WTC11 (cell line): Measurements from ENCODE around the gene LPCAT3. TPM values are rescaled to one million over a fixed set of nuclear protein-coding genes. Genes with fewer than 3 reads are reported as not detected.
A peak's percentile ranks its signal among the peaks of the same experiment; 100 is the strongest.

Experiments
- ATAC-seq: fragments of 200-7000 bp; cut with Tn5 transposase; 2 replicates; pipeline ENCODE4 v1.10.0; 2021; ENCODE audit warnings: mild to moderate bottlenecking, moderate library complexity
- CTCF ChIA-PET: fragments of 300-600 bp; sonication (Branson Sonifier 250); formaldehyde crosslinking; loops from one replicate; lab custom pipeline; 2021; ENCODE audit warnings: antibody characterized with exemption; lab: Charles Lee
- POLR2A ChIA-PET: fragments of 350-600 bp; sonication (Branson Sonifier 250); formaldehyde crosslinking; loops from one replicate; lab custom pipeline; 2021; ENCODE audit warnings: antibody characterized with exemption; lab: Charles Lee
- DNase-seq: peaks from one replicate; pipeline ENCODE4 v3.0.0; 2021; ENCODE audit warnings: low spot score
- H3K27ac Mint-ChIP-seq: 2 replicates; pipeline ENCODE4 v1.8.0; 2021; ENCODE audit warnings: mixed read lengths
- H3K27me3 Mint-ChIP-seq: 2 replicates; pipeline ENCODE4 v1.8.0; 2021; ENCODE audit warnings: low read depth, mild to moderate bottlenecking, moderate library complexity, mixed read lengths
- H3K36me3 Mint-ChIP-seq: 2 replicates; pipeline ENCODE4 v1.8.0; 2021; ENCODE audit warnings: mixed read lengths
- H3K4me1 Mint-ChIP-seq: 2 replicates; pipeline ENCODE4 v1.8.0; 2022; ENCODE audit warnings: mixed read lengths
- H3K4me3 Mint-ChIP-seq: 2 replicates; pipeline ENCODE4 v1.8.0; 2021; ENCODE audit warnings: mild to moderate bottlenecking, moderate library complexity, mixed read lengths
- H3K9me3 Mint-ChIP-seq: 2 replicates; pipeline ENCODE4 v1.8.0; 2021; ENCODE audit warnings: mixed read lengths
- AFF4 ChIP-seq: sonication (generic); formaldehyde crosslinking; IDR thresholded peaks from 2 replicates; pipeline ENCODE4 v1.8.1; 2023; ENCODE audit warnings: mild to moderate bottlenecking, missing genetic modification reagents, borderline replicate concordance
- ATF1 ChIP-seq: sonication (generic); formaldehyde crosslinking; IDR thresholded peaks from 2 replicates; pipeline ENCODE4 v1.8.1; 2023; ENCODE audit warnings: mild to moderate bottlenecking, moderate library complexity, missing genetic modification reagents
- CTCF ChIP-seq: fragments of 200-600 bp; IDR thresholded peaks from 2 replicates; pipeline ENCODE4 v1.8.0; 2022; ENCODE audit warnings: antibody characterized with exemption
- E2F1 ChIP-seq: sonication (generic); formaldehyde crosslinking; IDR thresholded peaks from 2 replicates; pipeline ENCODE4 v1.8.0; 2022; ENCODE audit warnings: mild to moderate bottlenecking, missing genetic modification reagents
- ESRRA ChIP-seq: sonication (generic); formaldehyde crosslinking; IDR thresholded peaks from 2 replicates; pipeline ENCODE4 v1.8.1; 2022; ENCODE audit warnings: mild to moderate bottlenecking, missing genetic modification reagents, borderline replicate concordance
- FOXK1 ChIP-seq: sonication (generic); formaldehyde crosslinking; IDR thresholded peaks from 2 replicates; pipeline ENCODE4 v1.8.0; 2022; ENCODE audit warnings: mild to moderate bottlenecking, moderate library complexity, missing genetic modification reagents
- GABPB1 ChIP-seq: sonication (generic); formaldehyde crosslinking; IDR thresholded peaks from 2 replicates; pipeline ENCODE4 v1.8.1; 2023; ENCODE audit warnings: mild to moderate bottlenecking, missing genetic modification reagents
- IRF1 ChIP-seq: sonication (generic); formaldehyde crosslinking; IDR thresholded peaks from 2 replicates; pipeline ENCODE4 v1.8.0; 2023; ENCODE audit warnings: missing genetic modification reagents
- NR1H2 ChIP-seq: sonication (generic); formaldehyde crosslinking; IDR thresholded peaks from 2 replicates; pipeline ENCODE4 v1.9.0; 2021; ENCODE audit warnings: mild to moderate bottlenecking, moderate library complexity, missing genetic modification reagents
- NR2C2 ChIP-seq: sonication (generic); formaldehyde crosslinking; IDR thresholded peaks from 2 replicates; pipeline ENCODE4 v1.8.0; 2022; ENCODE audit warnings: mild to moderate bottlenecking, missing genetic modification reagents
- RORB ChIP-seq: fragments of 250-450 bp; sonication (Bioruptor Pico); IDR thresholded peaks from 2 replicates; pipeline ENCODE4 v1.9.0; 2021; ENCODE audit warnings: mild to moderate bottlenecking
- SMAD4 ChIP-seq: sonication (generic); formaldehyde crosslinking; IDR thresholded peaks from 2 replicates; pipeline ENCODE4 v1.8.0; 2022; ENCODE audit warnings: mild to moderate bottlenecking, missing genetic modification reagents
- SOX15 ChIP-seq: fragments of 250-450 bp; sonication (Bioruptor Pico); IDR thresholded peaks from 2 replicates; pipeline ENCODE4 v1.9.0; 2021; ENCODE audit warnings: mild to moderate bottlenecking
- SP1 ChIP-seq: sonication (generic); formaldehyde crosslinking; conservative IDR thresholded peaks from 2 replicates; pipeline ENCODE4 v1.8.1; 2022; ENCODE audit warnings: missing genetic modification reagents
- TP53 ChIP-seq: sonication (generic); formaldehyde crosslinking; IDR thresholded peaks from 2 replicates; pipeline ENCODE4 v1.8.1; 2023; ENCODE audit warnings: mild to moderate bottlenecking, missing genetic modification reagents
- USF1 ChIP-seq: sonication (generic); formaldehyde crosslinking; IDR thresholded peaks from 2 replicates; pipeline ENCODE4 v1.8.0; 2022; ENCODE audit warnings: mild to moderate bottlenecking, missing genetic modification reagents
- ZNF232 ChIP-seq: sonication (generic); formaldehyde crosslinking; IDR thresholded peaks from 2 replicates; pipeline ENCODE4 v1.8.0; 2022; ENCODE audit warnings: mild to moderate bottlenecking, missing genetic modification reagents
- ZNF671 ChIP-seq: fragments of 250-450 bp; sonication (Bioruptor Pico); IDR thresholded peaks from 2 replicates; pipeline ENCODE4 v1.8.0; 2021; ENCODE audit warnings: mild to moderate bottlenecking
- total RNA-seq: library from RNA; stranded (reverse); gene quantifications from 3 replicates; pipeline ENCODE4 v1.2.3, GENCODE V29; 2021
- TF ChIP-seq, protein P1 (sequence below): sonication (generic); formaldehyde crosslinking; IDR thresholded peaks from 2 replicates; pipeline ENCODE4 v1.8.1; 2022; ENCODE audit warnings: missing genetic modification reagents, borderline replicate concordance
- TF ChIP-seq, protein P2 (sequence below): sonication (generic); formaldehyde crosslinking; IDR thresholded peaks from 2 replicates; pipeline ENCODE4 v1.8.0; 2022; ENCODE audit warnings: missing genetic modification reagents

The LPCAT3 gene
- total RNA-seq, 1 experiment from 2014 or later, result 40.0 TPM

- CTCF ChIA-PET, result interaction anchor here (1.0 to 2.7 kb wide), 7 partner anchors 9 to 156 kb away, joined by 3 to 12 read pairs (median 4); partner anchors contain the start of gene SPSB2
- no peaks in the 10 kb centered on the region for H3K9me3 Mint-ChIP-seq
- H3K4me3 Mint-ChIP-seq, result no peak overlapping the region
- H3K36me3 Mint-ChIP-seq, result no peaks in the 10 kb centered on the region
- 0 out of 2 replicates have a peak overlapping the region, but pooled peaks have one; percentile 23 for H3K27ac Mint-ChIP-seq
- POLR2A ChIA-PET, result interaction anchor here (0.5 kb wide), 1 partner anchor 52 kb away, joined by 5 read pairs; no protein-coding TSS in a partner anchor
- ATAC-seq (no peak; the same call in 1 of the 2 replicates), DNase-seq (no peak)
- H3K27me3 Mint-ChIP-seq, result no peaks in the 10 kb centered on the region
- TF ChIP-seq, protein P1, sequence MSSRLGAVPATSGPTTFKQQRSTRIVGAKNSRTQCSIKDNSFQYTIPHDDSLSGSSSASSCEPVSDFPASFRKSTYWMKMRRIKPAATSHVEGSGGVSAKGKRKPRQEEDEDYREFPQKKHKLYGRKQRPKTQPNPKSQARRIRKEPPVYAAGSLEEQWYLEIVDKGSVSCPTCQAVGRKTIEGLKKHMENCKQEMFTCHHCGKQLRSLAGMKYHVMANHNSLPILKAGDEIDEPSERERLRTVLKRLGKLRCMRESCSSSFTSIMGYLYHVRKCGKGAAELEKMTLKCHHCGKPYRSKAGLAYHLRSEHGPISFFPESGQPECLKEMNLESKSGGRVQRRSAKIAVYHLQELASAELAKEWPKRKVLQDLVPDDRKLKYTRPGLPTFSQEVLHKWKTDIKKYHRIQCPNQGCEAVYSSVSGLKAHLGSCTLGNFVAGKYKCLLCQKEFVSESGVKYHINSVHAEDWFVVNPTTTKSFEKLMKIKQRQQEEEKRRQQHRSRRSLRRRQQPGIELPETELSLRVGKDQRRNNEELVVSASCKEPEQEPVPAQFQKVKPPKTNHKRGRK (CRISPR knock-in tag), result no peak
- TF ChIP-seq IRF1 (CRISPR knock-in tag) (no peak), NR1H2 (CRISPR knock-in tag) (no peak), SMAD4 (CRISPR knock-in tag) (no peak), TP53 (CRISPR knock-in tag) (no peak), CTCF (no peak), SOX15 (CRISPR knock-in tag) (no peak), E2F1 (CRISPR knock-in tag) (no peak), ESRRA (CRISPR knock-in tag) (no peak), AFF4 (CRISPR knock-in tag) (no peak), ATF1 (CRISPR knock-in tag) (no peak), SP1 (no peak), GABPB1 (CRISPR knock-in tag) (no peak), ZNF232 (no peak), NR2C2 (CRISPR knock-in tag) (no peak), RORB (CRISPR knock-in tag) (no peak), USF1 (CRISPR knock-in tag) (no peak), ZNF671 (no peak), FOXK1 (CRISPR knock-in tag) (no peak)
- TF ChIP-seq, protein P2, sequence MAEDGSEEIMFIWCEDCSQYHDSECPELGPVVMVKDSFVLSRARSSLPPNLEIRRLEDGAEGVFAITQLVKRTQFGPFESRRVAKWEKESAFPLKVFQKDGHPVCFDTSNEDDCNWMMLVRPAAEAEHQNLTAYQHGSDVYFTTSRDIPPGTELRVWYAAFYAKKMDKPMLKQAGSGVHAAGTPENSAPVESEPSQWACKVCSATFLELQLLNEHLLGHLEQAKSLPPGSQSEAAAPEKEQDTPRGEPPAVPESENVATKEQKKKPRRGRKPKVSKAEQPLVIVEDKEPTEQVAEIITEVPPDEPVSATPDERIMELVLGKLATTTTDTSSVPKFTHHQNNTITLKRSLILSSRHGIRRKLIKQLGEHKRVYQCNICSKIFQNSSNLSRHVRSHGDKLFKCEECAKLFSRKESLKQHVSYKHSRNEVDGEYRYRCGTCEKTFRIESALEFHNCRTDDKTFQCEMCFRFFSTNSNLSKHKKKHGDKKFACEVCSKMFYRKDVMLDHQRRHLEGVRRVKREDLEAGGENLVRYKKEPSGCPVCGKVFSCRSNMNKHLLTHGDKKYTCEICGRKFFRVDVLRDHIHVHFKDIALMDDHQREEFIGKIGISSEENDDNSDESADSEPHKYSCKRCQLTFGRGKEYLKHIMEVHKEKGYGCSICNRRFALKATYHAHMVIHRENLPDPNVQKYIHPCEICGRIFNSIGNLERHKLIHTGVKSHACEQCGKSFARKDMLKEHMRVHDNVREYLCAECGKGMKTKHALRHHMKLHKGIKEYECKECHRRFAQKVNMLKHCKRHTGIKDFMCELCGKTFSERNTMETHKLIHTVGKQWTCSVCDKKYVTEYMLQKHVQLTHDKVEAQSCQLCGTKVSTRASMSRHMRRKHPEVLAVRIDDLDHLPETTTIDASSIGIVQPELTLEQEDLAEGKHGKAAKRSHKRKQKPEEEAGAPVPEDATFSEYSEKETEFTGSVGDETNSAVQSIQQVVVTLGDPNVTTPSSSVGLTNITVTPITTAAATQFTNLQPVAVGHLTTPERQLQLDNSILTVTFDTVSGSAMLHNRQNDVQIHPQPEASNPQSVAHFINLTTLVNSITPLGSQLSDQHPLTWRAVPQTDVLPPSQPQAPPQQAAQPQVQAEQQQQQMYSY (CRISPR knock-in tag), result no peak
- H3K4me1 Mint-ChIP-seq, result peaks cover 23% of the 10 kb centered on the region
These were observed 66.0 kb downstream of the LPCAT3 start for GRCh38 chr12:6952121-6952862.
